Islet of Langerhans (tissue), 1 donor: Measurements from ENCODE around the gene CYLC1.

Source experiments
- FAIRE-seq: peaks from one replicate; lab custom pipeline; 2011; peaks lifted over from hg19 to GRCh38; lab: Jason Lieb, UNC

The CYLC1 gene

DNA sequence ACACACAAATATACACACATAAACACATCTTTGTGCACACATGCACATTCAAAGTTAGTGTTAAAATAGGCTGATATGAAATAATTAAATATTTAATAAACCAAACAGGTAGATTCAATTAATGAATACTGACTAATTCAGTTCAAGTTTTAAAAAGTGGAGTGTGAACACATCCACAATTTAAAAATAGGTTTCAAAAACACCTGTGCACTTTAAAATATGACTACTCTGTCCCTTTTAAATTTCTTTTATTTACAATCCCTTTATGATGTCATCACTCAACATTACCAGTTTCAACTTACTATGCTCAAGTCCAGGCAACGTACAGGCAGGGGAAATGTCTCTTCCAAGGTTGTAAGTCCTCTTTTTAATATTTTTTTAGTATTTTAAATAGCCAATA, at the start of gene CYLC1:
CYLC1 (plus strand) TSS at position 301 of the 400 bp plus-strand sequence; CDS start at position 338, 37 bp downstream.
- no peak for FAIRE-seq

- FAIRE-seq, result no peak
These were observed 41.6 kb upstream of the CYLC1 start for GRCh38 chrX:83819304-83819703.

DNA sequence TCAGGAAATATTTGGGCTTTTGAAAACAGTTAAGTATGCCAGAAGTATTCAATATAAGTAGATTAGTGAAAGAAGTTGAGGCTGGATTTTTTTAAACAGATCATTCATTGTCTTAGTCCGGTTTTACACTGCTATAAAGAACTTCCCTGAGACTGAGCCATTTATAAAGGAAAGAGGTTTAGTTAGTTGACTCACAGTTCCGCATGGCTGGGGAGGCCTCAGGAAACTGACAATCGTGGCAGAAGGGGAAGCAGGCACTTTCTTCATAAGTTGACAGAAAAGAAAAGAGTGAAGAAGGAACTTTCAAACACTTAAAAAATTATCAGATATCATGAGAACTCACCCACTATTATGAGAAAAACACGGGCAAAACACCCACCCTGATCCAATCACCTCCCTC, 31.1 kb upstream of the CYLC1 start:
- no peak for FAIRE-seq

DNA sequence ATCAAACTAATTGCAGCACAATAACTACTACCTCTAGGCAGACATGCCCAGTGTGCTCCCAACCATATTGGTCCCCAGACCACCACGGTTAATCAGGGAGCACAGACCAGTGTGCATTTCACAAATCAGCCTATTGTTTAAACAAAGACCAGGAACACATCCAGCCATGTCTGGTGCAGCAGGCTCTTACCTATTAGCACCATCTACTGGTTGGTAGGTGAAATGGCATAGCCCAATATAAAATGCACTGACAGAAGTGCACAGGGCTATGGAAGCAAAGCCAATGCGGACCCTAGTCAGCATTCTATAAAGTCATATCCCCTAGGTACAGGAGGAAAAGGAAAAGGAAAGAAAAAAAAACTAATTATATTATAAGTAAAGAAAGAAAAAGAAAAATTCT, 15.5 kb upstream of the CYLC1 start:
- FAIRE-seq, result peak; percentile 13

- no peak for FAIRE-seq
These were observed 13.6 kb upstream of the CYLC1 start for GRCh38 chrX:83847339-83847738.

DNA sequence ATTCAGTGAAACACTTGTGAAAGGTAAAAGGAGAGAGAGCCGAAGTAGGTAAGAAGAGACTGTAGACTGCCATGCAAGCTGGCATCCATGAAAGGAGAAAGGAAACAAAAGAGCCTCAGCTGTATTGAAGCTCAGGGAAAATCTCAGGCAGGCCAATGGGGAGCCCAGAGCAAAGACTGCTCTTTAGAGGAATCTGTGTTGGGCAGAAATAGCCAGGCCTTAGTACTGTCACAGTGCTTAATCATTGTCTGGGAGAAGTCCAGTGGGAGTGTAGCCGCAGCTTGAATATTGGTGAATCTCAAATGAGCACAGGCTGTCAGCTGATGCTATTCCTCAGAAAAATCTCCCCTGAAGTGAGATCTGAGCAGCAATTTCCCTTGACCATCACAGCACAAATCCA, 27.6 kb downstream of the CYLC1 start:
- no peak for FAIRE-seq

GRCh38 chrX:83892433-83892832, 31.5 kb downstream of the CYLC1 start:
- FAIRE-seq, result no peak

DNA sequence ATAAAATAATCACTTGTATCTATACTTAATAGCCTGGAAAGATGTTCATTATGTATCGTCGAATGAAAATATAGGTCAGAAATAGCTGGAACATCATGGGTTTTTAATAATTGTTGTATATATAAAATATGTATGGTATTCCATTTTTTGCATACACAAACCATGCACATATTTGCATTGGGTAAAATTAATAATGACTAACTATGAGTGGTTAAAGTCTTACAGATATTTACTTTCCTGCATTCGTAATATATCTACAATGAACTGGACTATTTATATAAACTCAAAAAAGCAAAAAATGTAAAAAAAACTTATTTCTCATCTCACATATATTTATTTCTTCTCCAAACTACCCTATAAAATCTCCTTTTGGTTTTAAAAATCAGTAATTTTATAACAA, 46.0 kb downstream of the CYLC1 start:
- FAIRE-seq, result no peak

- no peak for FAIRE-seq
These were observed 55.6 kb downstream of the CYLC1 start for GRCh38 chrX:83916525-83916924.

- FAIRE-seq, result no peak
These were observed 73.3 kb downstream of the CYLC1 start for GRCh38 chrX:83934220-83934619.
